Sigmoid colon (tissue), 4 donors: ENCODE results near the gene MORN4.

Experiments used
- EP300 ChIP-seq, 4 donors: sonication (generic); formaldehyde crosslinking; IDR thresholded peaks; one replicate each; pipeline ENCODE4 v1.6.1; 2017; ENCODE audit warnings: antibody characterized with exemption in 4 of 4
- POLR2A ChIP-seq, 2 donors: fragments of 450-650 bp; IDR thresholded peaks; one replicate each; pipeline ENCODE4 v1.6.1; 2016; ENCODE audit warnings: antibody characterized with exemption in 2 of 2, mild to moderate bottlenecking in 2 of 2, moderate library complexity in 2 of 2
- POLR2AphosphoS5 ChIP-seq, 4 donors: sonication (generic); formaldehyde crosslinking; IDR thresholded peaks; one replicate each; pipeline ENCODE4 v1.6.1; 2017; ENCODE audit warnings: antibody characterized with exemption in 4 of 4
- TF ChIP-seq, protein P1 (sequence below), 4 experiments: fragments of 450-650 bp in 3 of 4; fragments of 200-600 bp in 1 of 4; IDR thresholded peaks; one replicate each; pipeline ENCODE4 v1.5.1; 2016 to 2019; ENCODE audit warnings: antibody characterized with exemption in 4 of 4, mild to moderate bottlenecking in 3 of 4, moderate library complexity in 2 of 4

DNA sequence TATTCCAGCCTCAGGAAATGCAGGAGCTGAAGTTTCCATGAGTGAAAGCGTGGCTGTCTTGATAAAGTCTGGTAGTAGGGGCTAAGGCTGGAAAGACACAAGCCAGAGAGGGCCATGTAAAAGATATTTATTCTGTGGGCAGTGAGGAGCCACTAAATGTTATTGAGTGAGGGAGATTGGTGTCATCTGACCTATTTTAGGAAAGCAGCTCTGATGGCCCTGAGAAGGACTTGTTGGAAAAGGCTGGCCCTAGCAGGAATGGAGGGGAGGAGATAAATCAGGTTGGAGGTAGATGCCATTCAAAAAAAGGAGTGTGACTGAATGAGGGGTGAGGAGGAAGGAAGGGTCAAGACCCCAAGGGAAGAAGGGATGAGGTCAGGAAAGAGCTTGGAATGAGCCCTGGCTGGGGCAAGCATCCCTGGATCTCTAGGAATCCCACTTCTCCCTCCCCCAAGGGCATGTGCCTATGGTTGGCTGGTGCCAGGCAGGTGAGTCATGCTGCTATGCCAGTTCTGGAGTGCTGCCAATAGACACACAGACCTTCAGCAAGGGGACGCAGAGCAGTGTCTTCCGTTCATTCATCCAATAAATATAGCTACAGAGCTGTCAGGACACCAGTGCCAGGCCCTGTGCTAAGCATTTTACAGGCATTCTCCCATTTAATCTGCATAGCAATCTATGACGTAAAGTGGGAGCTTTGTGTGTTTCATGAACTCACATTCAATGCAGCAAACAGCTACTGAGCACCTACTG lies 58.8 kb downstream of the MORN4 start:
- TF ChIP-seq, protein P1, sequence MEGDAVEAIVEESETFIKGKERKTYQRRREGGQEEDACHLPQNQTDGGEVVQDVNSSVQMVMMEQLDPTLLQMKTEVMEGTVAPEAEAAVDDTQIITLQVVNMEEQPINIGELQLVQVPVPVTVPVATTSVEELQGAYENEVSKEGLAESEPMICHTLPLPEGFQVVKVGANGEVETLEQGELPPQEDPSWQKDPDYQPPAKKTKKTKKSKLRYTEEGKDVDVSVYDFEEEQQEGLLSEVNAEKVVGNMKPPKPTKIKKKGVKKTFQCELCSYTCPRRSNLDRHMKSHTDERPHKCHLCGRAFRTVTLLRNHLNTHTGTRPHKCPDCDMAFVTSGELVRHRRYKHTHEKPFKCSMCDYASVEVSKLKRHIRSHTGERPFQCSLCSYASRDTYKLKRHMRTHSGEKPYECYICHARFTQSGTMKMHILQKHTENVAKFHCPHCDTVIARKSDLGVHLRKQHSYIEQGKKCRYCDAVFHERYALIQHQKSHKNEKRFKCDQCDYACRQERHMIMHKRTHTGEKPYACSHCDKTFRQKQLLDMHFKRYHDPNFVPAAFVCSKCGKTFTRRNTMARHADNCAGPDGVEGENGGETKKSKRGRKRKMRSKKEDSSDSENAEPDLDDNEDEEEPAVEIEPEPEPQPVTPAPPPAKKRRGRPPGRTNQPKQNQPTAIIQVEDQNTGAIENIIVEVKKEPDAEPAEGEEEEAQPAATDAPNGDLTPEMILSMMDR (IDR thresholded peaks at IDR 0.05) = no peak
- TF ChIP-seq POLR2A (IDR thresholded peaks at IDR 0.05) = no peak
- peak in 1 of 4 donors; percentile 71 for TF ChIP-seq EP300 (IDR thresholded peaks at IDR 0.05)
- peak in 3 of 4 donors; percentile 31 to 59 (median 54) for TF ChIP-seq POLR2AphosphoS5 (IDR thresholded peaks at IDR 0.05)
